Natural killer cell (primary cell): ENCODE measurements around the gene SORD. TPM values are rescaled to one million over a fixed set of nuclear protein-coding genes. Genes with fewer than 3 reads are reported as not detected.

Experiments used
- ATAC-seq, 3 donors: fragments of 150-1000 bp in 2 of 3; fragments of 200-7000 bp in 1 of 3; cut with Tn5 transposase; 1 replicate in 1 of 3; 2 replicates in 2 of 3; pipeline ENCODE4 v1.10.0; 2021; ENCODE audit warnings: mild to moderate bottlenecking in 2 of 3, moderate library complexity in 2 of 3
- DNase-seq, 2 donors: peaks; one replicate each; pipeline versions ENCODE4 v3.0.0 to v3.0.0-alpha.2; 2013 to 2021; ENCODE audit warnings: mixed read lengths in 1 of 2
- H3K27ac ChIP-seq: one replicate; pipeline ENCODE4 v1.5.1; 2013; ENCODE audit warnings: mild to moderate bottlenecking, low read length
- H3K27me3 ChIP-seq: one replicate; pipeline ENCODE4 v1.6.1; 2013; ENCODE audit warnings: low read length; ENCODE audit not compliant: control insufficient read depth, insufficient read depth
- H3K36me3 ChIP-seq: one replicate; pipeline ENCODE4 v1.6.1; 2013; ENCODE audit warnings: low read length; ENCODE audit not compliant: control insufficient read depth, insufficient read depth
- H3K4me1 ChIP-seq: one replicate; pipeline ENCODE4 v1.6.1; 2013; ENCODE audit warnings: low read length; ENCODE audit not compliant: control insufficient read depth, insufficient read depth
- H3K4me3 ChIP-seq: one replicate; pipeline ENCODE4 v1.5.1; 2013; ENCODE audit warnings: low read length
- H3K9me3 ChIP-seq: one replicate; pipeline ENCODE4 v1.6.1; 2013; ENCODE audit warnings: low read length; ENCODE audit not compliant: control insufficient read depth, insufficient read depth
- H3K27ac Mint-ChIP-seq, 2 donors: one replicate each; pipeline ENCODE4 v1.8.0; 2022; ENCODE audit warnings: mild to moderate bottlenecking in 2 of 2, mixed read lengths in 2 of 2, moderate library complexity in 1 of 2
- H3K27me3 Mint-ChIP-seq, 2 donors: one replicate each; pipeline ENCODE4 v1.8.0; 2022; ENCODE audit warnings: low read depth in 2 of 2, mixed read lengths in 2 of 2
- H3K36me3 Mint-ChIP-seq: one replicate; pipeline ENCODE4 v1.8.0; 2022; ENCODE audit warnings: mixed read lengths
- H3K4me1 Mint-ChIP-seq, 2 donors: one replicate each; pipeline ENCODE4 v1.8.0; 2022; ENCODE audit warnings: mixed read lengths in 2 of 2
- H3K4me3 Mint-ChIP-seq: one replicate; pipeline ENCODE4 v1.8.0; 2022; ENCODE audit warnings: mild to moderate bottlenecking, moderate library complexity, mixed read lengths
- H3K9me3 Mint-ChIP-seq, 2 donors: one replicate each; pipeline ENCODE4 v1.8.0; 2022; ENCODE audit warnings: mixed read lengths in 2 of 2
- WGBS: methylation state at CpG from one replicate; pipeline ENCODE4 v1.1.7; 2013; ENCODE audit warnings: missing lambda C conversion rate; ENCODE audit not compliant: insufficient coverage; 5-methylcytosine and 5-hydroxymethylcytosine counted together
- intact Hi-C: fragments of 100-400 bp; cut with micrococcal nuclease; formaldehyde crosslinking; loops from one replicate; pipeline ENCODE4 v1.14.2; 2022
- total RNA-seq, 4 donors: library from RNA; stranded (reverse); fragments of 120-200 nt in 1 of 4; gene quantifications; one replicate each; pipeline versions ENCODE4 v1.2.3 to v1.2.4, GENCODE V29; 2013 to 2022
- TF ChIP-seq, protein P1 (sequence below): fragments of 200-600 bp; IDR thresholded peaks from one replicate; pipeline ENCODE4 v1.8.0; 2022; ENCODE audit warnings: antibody characterized with exemption

SORD gene
- total RNA-seq, 3 donors from 2014 or later (not counting 1 experiment from before 2014, with no cell fraction given) = 2.6 to 5.7 (median 2.8) TPM

GRCh38 chr15:45121706-45122417 lies 98.9 kb downstream of the SORD start:
- TF ChIP-seq, protein P1, sequence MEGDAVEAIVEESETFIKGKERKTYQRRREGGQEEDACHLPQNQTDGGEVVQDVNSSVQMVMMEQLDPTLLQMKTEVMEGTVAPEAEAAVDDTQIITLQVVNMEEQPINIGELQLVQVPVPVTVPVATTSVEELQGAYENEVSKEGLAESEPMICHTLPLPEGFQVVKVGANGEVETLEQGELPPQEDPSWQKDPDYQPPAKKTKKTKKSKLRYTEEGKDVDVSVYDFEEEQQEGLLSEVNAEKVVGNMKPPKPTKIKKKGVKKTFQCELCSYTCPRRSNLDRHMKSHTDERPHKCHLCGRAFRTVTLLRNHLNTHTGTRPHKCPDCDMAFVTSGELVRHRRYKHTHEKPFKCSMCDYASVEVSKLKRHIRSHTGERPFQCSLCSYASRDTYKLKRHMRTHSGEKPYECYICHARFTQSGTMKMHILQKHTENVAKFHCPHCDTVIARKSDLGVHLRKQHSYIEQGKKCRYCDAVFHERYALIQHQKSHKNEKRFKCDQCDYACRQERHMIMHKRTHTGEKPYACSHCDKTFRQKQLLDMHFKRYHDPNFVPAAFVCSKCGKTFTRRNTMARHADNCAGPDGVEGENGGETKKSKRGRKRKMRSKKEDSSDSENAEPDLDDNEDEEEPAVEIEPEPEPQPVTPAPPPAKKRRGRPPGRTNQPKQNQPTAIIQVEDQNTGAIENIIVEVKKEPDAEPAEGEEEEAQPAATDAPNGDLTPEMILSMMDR = no peak
- no peaks in the 10 kb centered on the region for H3K36me3 Mint-ChIP-seq
- Histone ChIP-seq H3K4me3 (no peak overlapping the region), H3K9me3 (no peaks in the 10 kb centered on the region), H3K4me1 (peaks cover 13% of the 10 kb centered on the region), H3K27me3 (peaks cover 17% of the 10 kb centered on the region), H3K27ac (no peak overlapping the region), H3K36me3 (no peaks in the 10 kb centered on the region)
- H3K27ac Mint-ChIP-seq = no peak overlapping the region
- no peak overlapping the region for H3K4me3 Mint-ChIP-seq
- ATAC-seq (no peak), DNase-seq (no peak)
- 67% methylated on average over 7 of the region's 9 CpGs for WGBS
- intact Hi-C loops = no loop called here
- peaks cover 14 to 16% of the 10 kb centered on the region in 2 donors for H3K4me1 Mint-ChIP-seq
- peaks cover 42 to 51% of the 10 kb centered on the region in 2 donors for H3K27me3 Mint-ChIP-seq
- no peaks in the 10 kb centered on the region for H3K9me3 Mint-ChIP-seq

- Mint-ChIP-seq H3K27ac (no peak overlapping the region), H3K36me3 (no peaks in the 10 kb centered on the region), H3K27me3 (peaks cover 33 to 47% of the 10 kb centered on the region in 2 donors), H3K4me1 (peaks cover 7 to 8% of the 10 kb centered on the region in 2 donors), H3K4me3 (no peak overlapping the region), H3K9me3 (no peaks in the 10 kb centered on the region)
- intact Hi-C loops = no loop called here
- no peak overlapping the region for H3K27ac ChIP-seq
- H3K4me3 ChIP-seq = no peak overlapping the region
- H3K9me3 ChIP-seq = no peaks in the 10 kb centered on the region
- WGBS = 85% methylated on average over 7 of the region's 7 CpGs
- no peak for DNase-seq
- no peak for ATAC-seq
- peaks cover 5% of the 10 kb centered on the region for H3K4me1 ChIP-seq
- H3K27me3 ChIP-seq = peaks cover 13% of the 10 kb centered on the region
- TF ChIP-seq, protein P1 = no peak
- H3K36me3 ChIP-seq = no peaks in the 10 kb centered on the region
Measured at GRCh38 chr15:45122719-45123118, 99.7 kb downstream of the SORD start.

- ATAC-seq (no peak), DNase-seq (no peak)
- H3K4me3 Mint-ChIP-seq = no peak overlapping the region
- H3K27ac Mint-ChIP-seq = no peak overlapping the region
- peaks cover 31 to 47% of the 10 kb centered on the region in 2 donors for H3K27me3 Mint-ChIP-seq
- H3K27ac ChIP-seq = no peak overlapping the region
- H3K4me1 Mint-ChIP-seq = peaks cover under 1 to 1% of the 10 kb centered on the region in 2 donors
- H3K9me3 ChIP-seq = no peaks in the 10 kb centered on the region
- H3K36me3 Mint-ChIP-seq = no peaks in the 10 kb centered on the region
- TF ChIP-seq, protein P1 = no peak
- intact Hi-C loops = no loop called here
- peaks cover 10% of the 10 kb centered on the region for H3K27me3 ChIP-seq
- no peaks in the 10 kb centered on the region for H3K9me3 Mint-ChIP-seq
- H3K36me3 ChIP-seq = no peaks in the 10 kb centered on the region
- H3K4me3 ChIP-seq = no peak overlapping the region
- no peaks in the 10 kb centered on the region for H3K4me1 ChIP-seq
Measured at GRCh38 chr15:45123397-45123796, 100.4 kb downstream of the SORD start.
